Activated effector memory CD4-positive, alpha-beta T cell treated with anti-CD3 and anti-CD28 coated beads, Interleukin-2, amount 50 U/mL, for 16 hours (primary cell): ENCODE data around the gene SHF.
"Not testable (repeated sequence)": the region's sequence is repeated elsewhere in the genome, so short reads cannot be mapped to it uniquely, and the experiment has no call there.

Experiments used
- DNase-seq: peaks from one replicate; pipeline ENCODE4 v3.0.0-alpha.2; 2020

SHF gene

DNA sequence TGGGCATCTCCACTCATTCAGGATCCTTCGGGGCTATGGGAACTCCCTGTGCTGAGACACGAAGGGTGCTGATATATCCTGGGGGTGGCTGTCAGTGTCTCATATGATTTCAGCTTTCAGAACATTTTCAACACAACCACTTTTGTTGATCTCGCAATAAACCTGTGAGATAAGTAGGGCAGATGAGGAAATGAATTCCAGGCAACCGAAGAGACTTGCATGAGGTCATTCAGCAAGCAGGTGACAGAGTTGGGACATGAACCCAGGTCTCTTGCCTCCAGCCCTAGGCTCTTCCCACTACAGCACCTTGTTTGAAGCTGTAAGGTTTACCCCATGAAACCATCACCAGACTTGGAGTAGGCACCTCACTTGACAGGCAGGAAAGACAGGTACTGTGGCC, 41.4 kb downstream of the SHF start:
- no peak for DNase-seq

DNA sequence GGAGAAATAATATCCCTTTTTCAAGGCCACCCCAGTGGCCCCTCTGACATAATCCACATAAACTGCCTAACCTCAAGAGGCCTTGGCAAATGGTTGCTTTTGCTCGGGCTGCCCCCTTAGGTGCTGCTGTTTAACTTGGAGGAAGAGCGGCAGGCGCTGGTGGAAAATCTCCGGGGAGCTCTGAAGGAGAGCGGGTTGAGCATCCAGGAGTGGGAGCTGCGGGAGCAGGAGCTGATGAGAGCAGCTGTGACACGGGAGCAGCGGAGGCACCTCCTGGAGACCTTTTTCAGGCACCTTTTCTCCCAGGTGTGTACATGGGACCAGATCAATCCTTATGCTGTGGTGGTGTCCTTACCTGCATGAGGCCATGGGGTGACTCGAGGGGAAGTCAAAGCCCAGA, 43.0 kb downstream of the SHF start:
- DNase-seq = no peak

DNA sequence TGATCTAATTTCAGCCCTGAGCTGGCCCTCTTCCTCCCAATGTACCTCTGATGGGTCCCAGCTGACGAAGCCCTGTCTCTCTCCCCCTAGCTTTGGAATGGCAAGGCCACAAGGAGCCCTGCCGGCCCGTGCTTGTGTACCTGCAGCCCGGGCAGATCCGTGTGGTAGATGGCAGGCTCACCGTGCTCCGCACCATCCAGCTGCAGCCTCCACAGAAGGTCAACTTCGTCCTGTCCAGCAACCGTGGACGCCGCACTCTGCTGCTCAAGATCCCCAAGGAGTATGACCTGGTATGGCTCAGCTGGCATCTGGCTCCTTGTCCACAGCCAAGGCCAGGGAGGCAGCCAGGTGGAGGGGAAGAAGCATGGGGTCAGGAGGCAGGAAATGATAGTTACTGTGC, 43.8 kb downstream of the SHF start:
- no peak for DNase-seq

DNA sequence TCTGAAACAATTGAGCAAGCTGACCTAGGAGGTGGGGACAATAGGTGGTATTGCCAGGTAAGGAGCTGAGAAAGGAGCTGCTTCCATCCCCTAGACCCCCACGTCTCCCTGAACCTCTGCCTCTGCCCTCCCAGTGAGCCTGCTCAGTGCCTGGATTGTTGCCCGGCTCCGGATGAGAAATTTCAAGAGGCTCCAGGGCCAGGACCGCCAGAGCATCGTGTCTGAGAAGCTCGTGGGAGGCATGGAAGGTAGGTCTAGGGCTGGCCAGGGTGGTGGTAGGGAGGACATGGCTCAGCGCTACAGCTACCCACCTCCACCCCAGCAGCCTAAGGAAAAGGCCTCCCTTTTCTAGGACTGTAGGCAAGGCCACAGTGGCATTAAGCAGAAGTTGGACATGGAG, 44.7 kb downstream of the SHF start:
- no peak for DNase-seq

DNA sequence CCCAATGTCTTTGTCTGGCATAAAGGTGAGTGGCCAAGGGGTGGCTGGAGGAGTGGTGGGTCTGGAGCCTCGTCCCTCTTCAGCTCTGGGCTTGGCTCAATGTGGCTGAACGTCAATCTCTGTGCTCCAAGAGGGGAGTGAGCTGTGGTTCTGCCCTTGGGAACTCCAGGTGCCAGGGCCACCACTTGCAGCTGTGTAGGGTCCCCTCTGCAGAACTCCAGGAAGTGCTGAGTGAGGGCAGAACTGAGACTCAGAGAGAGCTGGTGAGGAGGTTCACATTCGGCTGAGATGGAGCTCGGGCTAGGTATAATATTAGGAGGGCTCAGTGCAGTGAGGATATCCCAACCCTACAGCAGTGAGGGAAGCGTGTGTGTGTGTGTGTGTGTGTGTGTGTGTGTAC, 46.4 kb downstream of the SHF start:
- no peak for DNase-seq

DNA sequence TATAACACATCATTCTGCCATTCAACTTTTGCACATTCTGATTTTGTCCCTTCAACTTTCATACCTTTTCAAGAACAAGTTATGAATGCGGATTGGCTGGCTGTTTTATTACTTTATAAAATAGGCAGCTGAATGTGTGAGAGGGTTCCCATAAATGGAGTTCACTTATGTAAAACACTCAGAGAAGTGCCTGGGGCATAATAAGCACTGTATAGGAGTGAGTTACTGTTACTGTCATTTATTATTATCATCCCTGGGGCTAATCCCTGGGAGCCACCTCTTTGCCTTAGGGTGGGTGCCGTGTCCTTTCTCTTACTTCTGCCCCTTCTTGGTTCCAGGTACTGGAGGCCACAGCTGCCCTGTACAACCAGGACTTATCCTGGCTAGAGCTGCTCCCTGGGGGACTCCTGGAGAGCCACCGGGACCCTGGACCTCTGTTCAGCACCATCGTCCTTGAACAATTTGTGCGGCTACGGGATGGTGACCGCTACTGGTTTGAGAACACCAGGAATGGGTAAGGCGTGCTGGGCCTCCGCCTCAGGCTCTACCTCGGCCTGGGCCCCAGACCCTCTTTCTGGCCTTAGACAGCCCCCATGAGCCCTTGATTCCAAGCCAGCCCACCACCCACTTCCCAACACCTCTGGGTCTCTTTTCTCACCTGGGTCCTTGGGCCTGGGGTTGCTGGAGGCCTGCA, 47.1 kb downstream of the SHF start:
- no peak for DNase-seq

DNA sequence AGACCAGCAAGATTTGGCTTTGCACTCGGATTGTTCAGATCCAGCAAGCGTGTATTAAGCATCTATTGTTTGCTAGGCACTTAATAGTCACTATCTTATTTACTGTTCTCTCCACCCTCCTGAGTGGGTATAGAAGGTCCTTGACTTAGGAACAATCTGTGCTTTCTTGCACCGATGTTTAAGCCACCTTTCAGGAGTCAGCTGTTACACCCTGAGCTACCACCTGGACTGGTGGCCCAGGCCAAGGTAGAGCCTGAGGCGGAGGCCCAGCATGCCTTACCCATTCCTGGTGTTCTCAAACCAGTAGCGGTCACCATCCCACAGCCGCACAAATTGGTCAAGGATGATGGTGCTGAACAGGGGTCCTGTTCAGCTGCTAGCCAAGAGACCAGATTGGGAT, 48.0 kb downstream of the SHF start:
- no peak for DNase-seq

DNA sequence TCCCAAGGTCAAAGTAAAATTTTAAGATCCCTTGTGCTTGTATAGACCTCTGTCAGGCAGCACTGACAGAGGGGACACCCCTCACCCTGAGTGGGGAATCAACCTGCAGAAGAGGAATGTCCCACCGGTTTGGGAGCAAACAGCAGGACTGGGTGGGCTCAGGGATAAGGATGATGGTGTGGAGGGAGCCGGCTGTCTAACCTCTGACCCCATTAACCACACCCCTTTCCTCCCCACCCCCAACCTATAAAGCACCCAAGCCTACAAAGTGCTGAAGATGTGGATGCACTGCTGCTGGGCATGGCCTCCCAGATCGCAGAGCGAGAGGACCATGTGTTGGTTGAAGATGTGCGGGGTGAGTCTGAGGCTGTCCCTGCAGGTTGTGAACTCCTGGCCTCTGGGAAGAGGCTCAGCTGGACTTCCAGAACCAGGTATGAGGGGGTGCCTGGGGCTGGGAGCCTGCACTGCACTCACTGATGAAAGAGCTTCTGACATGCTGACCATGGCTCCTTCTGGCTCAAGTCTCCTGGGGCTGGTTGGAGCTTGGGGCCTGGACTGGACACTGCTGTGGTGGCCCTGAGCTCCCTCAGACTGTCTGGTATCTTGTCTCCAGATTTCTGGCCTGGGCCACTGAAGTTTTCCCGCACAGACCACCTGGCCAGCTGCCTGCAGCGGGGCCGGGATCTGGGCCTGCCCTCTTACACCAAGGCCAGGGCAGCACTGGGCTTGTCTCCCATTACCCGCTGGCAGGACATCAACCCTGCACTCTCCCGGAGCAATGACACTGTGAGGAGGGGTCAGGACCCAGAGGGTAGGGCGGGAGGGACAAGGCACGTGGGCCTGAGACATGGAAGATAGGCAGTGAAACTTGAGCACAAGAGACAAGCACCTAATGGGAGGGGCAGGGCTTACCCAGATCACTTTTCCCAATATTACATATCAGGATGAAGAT, 48.7 kb downstream of the SHF start:
- DNase-seq = no peak

DNA sequence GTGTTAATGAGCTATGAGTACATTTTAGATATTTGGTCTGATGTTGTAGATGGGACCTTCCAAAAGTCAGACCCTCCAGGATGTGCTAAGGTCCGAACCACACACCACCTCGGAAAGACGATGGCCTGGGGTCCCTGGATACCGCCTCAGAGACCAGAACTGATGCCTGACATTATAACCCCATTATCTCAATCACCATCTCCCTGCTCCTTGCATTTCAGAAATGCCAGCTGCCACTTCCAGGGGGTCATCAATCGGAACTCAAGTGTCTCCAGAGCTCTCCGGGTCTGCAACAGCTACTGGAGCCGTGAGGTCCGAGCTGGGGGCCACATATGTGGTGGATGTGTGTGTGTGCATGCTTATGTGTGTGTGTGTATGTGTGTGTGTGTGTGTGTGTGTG, 50.1 kb downstream of the SHF start:
- DNase-seq = no peak

DNA sequence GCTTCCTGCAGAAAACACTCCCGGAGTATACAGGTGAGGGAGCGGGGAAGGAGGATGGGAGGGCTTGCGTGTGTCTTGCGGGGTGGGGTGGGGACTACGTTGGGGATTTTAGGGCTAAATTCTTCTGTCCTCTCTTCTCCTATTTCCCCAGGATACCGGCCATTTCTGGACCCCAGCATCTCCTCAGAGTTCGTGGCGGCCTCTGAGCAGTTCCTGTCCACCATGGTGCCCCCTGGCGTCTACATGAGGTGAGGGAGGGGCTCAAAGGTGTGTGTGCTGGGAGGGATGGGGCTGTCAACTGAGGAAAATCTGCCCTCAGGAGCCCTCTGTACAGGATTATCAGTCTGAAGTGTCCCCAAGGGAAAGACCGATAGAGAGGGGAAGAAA, 51.4 kb downstream of the SHF start:
- peak; percentile 70 for DNase-seq

DNA sequence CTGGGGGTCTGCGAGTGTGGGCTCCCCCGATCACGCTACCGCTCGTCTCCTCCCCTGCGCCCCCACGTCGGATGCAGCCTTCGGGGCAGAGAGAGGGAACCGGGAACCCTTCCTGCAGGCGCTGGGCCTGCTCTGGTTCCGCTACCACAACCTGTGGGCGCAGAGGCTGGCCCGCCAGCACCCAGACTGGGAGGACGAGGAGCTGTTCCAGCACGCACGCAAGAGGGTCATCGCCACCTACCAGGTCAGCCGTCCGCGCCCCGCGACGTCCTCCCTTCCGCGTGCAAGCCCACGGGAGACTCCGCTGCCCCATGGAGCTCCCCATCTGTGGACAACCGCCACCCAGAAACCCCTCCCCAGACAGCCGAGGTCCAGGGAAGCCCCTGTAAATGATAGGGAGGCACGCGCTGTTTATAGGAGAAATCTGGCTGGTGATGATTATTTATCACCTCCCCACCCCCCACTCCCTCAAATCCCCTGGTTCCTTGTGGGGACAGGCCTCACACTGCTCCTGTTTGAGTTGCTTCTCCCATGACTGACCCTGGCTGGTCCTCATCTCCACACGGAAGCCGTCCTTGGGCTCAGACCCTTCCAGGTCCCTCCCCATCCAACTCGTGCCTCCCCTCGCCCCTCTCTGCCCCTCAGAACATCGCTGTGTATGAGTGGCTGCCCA, 51.9 kb downstream of the SHF start:
- DNase-seq = not testable (repeated sequence)

DNA sequence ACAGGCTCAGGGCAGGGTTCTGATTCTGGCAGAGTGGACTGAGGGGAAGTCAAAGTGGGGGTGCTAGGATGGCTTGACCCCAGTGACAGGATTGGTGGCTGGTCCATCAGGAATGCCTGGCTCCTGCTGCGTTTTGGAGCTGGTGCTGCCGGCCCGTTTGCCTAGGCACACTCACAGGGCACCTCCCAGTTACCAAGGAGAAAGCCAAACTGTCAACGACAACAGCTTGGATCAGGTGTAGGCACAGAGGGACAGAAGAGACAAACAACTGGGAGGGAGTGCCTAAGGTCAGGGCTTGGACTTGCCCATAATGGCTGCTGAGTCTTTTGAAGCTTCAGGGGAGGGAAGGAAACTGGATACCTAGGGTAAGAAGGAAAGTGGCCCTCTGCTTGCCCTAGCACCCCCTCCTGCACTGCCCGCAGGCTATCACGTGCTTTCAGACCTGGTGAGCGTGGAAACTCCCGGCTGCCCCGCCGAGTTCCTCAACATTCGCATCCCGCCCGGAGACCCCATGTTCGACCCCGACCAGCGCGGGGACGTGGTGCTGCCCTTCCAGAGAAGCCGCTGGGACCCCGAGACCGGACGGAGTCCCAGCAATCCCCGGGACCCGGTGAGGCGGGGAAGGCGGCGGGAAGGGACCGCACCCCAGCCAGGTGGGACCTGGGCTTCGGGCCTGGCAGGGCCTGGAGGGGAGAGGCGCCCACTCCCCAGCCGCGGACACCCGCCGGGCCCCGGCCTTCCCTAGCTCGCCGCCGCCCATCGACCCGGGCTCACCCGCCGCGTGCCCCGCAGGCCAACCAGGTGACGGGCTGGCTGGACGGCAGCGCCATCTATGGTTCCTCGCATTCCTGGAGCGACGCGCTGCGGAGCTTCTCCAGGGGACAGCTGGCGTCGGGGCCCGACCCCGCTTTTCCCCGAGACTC, 52.8 kb downstream of the SHF start:
- DNase-seq = peak; percentile 70

DNA sequence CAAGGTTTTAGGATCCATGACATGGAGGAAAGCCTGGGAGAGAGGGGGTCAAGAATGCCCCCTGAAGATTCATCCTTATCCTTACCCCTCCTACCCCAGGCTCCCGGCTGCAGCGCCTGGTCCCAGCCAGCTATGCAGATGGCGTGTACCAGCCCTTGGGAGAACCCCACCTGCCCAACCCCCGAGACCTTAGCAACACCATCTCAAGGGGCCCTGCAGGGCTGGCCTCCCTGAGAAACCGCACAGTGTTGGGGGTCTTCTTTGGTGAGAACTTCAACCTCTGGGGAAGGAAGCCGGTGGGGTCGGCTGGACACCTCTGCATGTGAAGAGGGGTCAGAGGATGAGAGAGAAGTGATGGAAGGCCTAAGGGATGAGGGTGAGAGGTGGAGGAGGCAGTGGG, 53.7 kb downstream of the SHF start:
- DNase-seq = no peak

DNA sequence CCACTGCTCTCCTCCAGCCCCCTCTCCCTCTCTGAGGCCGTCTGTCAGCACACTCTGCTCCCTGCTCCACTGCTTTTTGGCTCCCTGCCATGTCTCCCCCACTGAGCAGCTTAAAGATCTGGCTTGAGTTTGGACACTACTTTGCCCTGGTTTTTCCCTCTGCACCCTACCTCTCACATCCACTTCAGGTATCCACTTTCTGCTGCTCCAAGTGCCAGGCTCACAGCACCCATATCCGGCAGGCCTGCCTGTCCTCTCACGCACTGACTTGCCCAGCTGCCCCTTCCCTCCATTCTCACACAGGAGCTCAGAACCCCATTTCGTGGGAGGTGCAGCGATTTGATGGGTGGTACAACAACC, 54.2 kb downstream of the SHF start:
- no peak for DNase-seq

DNA sequence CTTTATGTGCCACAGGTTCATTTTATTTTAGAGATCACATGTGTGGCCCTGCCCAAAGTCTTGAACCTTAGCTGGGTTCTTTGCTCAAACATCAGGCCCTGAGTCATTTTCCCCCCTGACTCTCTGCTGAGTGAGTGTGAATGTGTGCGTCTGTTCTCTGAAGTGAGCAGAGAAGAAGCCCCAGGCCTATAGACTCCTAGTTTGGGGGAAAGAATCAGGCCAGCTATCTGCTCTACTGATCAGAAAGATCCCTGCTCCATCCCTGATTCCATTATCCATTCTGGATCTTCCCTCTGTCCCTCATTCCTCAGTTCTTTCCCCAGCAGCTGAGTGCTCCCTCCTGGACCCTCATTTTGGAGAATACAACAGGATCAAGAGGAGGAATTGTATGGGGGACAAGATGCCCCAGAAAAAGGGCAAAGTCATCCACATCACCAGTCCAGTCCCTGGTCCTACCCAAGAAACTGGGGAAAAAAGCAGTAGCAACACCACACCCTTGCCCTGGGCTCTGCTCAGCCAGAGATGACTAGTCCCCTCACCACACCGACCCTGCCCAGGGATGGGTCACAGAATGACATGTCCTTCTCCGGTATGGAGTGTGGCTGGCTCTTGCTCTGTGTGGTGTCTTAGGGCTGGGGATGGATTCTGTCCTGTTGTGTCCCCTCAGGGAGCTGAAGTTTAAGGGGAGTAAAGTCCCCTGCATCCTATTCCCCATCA, 54.8 kb downstream of the SHF start:
- no peak for DNase-seq

DNA sequence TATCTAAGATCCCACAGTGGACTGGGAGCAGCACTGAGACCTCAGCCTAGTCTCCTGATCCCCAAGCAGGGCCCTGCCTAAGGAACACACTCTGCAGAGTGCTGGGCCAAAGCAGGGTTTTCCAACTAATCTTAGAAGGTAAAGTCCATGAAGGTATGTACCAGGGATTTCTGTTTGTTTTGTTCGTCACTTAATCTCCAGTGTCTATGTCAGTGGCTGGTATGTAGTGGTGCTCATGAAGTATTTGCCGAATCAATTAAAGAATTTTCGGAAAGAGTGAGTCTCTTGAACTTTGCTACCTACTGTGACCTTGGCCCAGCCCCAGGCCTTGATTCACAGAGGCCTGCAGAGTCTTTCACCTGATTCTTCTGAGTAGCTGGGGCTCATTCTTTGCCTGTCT, 56.3 kb downstream of the SHF start:
- no peak for DNase-seq

DNA sequence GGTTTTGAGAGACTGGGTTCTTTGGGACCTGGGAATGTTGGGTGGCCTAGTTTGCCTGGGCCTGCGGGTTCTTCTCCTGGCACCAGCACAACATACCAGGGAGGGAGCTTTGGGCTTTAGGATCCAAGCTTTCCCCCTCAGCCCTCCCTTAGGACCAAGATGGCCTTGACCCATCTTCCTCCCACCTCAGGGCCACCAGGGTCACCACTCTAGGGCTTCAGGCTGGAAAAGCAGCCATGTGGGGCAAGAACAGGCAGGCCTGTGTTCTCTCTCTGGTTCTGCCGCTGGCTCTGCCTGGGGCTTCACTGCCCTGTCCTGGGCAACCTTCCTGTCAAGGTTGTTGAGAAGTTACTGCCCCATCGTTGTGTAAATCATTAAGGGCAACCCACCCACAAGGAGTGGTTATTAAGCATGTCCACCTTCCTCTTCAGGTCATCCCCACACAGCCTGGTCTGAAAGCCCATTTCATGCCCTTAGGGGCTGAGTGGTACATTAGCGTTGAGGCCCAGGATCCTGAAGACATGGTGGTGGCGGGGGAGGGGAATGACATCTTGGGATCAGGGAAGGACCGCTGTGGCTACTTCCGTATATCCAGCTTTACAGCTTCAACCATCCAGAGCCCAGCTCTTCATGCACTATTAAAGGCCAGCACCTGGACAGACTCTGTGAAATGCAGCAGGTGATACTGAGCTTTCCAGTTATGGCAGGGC, 57.3 kb downstream of the SHF start:
- DNase-seq = no peak

DNA sequence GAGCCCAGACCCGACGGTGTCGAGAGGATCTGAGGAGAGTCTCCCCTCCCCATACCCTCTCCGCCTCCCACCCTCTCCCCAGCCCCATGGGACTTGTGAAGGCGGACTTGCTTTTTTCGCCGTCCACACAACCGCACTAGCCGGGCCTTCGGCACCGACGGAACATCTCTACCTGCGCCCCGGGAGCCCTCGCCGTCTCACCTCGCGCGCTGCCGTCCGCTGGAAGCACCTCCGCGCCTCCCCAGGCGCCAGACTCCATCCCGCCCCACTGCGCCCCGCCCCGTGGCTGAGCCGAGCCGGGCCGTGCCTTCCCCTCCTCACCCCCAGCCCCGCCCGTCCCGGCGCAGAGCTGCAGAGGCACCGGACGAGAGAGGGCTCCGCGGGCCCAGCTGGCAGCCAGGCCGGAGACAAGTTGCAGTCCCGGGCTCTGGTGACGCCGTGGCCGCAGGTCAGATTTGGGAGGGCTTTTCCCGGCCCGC, 58.1 kb downstream of the SHF start, which contains the start of the genes DUOX1 and DUOXA1:
Gene DUOX1, plus strand, starts transcription at position 344 of the 479 bp plus-strand sequence. CDS start 1,973 bp downstream, outside the sequence.
Gene DUOXA1, minus strand, starts transcription at position 229 of the 479 bp plus-strand sequence. CDS start 6,865 bp downstream, outside the sequence.
- peak; percentile 75 for DNase-seq

DNA sequence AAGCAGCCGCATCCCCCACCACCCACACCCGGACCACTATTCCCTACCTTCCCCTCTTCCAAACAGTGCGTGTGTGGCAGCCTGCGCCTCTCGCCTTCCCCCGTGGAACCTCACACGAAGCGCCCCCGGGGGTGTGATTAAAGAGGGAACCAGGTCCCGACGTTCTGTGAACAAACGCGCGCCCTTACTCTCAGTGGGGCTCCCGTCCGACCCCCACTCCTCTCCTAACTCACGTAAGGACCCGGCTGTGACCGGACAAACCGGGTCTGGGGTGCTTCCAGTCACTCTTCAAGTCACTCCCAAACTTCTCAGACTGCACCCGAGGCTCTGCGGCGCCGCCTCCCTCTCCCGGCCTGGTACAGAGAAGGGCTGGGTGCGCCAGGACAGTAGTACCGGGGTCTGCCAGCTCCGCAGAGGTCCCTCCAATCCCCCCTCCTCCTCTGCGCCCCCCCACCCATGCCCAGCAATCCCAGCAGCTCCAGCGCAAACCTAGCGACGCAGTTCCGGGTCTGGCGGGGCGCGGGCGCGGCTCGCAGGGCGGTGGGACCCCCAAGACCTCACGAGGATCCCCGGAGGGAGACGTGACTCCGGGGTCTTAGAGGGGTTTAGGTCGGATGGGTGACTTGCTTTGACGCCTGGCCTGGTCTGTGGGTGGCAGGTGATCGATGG, 58.7 kb downstream of the SHF start:
- DNase-seq = no peak

DNA sequence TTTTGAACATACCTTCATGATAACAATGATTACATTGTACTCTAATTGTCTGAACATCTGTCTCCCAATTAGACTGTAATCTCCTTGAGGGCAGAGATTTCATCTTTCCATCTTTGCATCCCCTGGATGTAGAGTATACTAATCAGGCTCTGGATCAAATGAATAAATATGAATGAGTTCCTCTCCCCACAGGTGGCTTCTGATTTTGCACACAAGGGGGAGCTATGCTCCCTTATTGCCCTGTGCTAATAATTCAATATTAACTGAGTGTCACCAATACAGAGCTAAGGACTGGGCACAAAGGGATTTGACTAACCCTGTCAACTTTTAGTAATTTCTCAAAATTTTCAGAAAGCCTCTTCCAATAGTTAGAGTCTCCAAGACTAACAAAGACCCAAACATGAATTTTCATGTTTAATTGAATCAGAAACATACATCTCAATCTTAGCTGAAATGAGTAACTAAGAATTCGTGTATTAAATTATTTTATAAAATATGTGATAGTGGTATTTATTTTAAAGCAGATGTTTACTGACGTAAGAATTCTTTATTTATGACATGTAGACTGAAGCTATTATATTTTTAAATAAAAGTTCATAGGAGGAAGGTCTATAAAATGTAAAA, 61.1 kb downstream of the SHF start:
- DNase-seq = peak; percentile 73
